KMS-11 (cell line): ENCODE measurements around the gene ARHGEF10L.

ENCODE experiments used
- H2AFZ ChIP-seq: fragments of 200-600 bp; sonication (generic); 2 replicates; pipeline ENCODE4 v1.6.1; 2016; ENCODE audit warnings: antibody characterized with exemption, mixed run types, low read depth
- H3K27ac ChIP-seq: fragments of 200-600 bp; sonication (generic); 2 replicates; pipeline ENCODE4 v1.6.1; 2016; ENCODE audit warnings: mild to moderate bottlenecking, mixed run types
- H3K27me3 ChIP-seq: fragments of 200-600 bp; sonication (generic); 2 replicates; pipeline ENCODE4 v1.6.1; 2017; ENCODE audit warnings: mild to moderate bottlenecking, low read depth, mixed run types, moderate library complexity; ENCODE audit not compliant: insufficient read depth
- H3K36me3 ChIP-seq: fragments of 200-600 bp; sonication (generic); 2 replicates; pipeline ENCODE4 v1.6.1; 2017; ENCODE audit warnings: mild to moderate bottlenecking, mixed run types; ENCODE audit not compliant: insufficient read depth
- H3K4me1 ChIP-seq: fragments of 200-600 bp; sonication (generic); 2 replicates; pipeline ENCODE4 v1.6.1; 2016; ENCODE audit warnings: mild to moderate bottlenecking, low read depth, mixed run types; ENCODE audit not compliant: poor library complexity, severe bottlenecking
- H3K4me2 ChIP-seq: fragments of 200-600 bp; sonication (generic); 2 replicates; pipeline ENCODE4 v1.7.0; 2016; ENCODE audit warnings: mild to moderate bottlenecking, mixed run types
- H3K4me3 ChIP-seq: fragments of 200-600 bp; sonication (generic); IDR thresholded peaks from 2 replicates; pipeline ENCODE4 v1.6.1; 2017; ENCODE audit warnings: low read depth, low read length, mixed read lengths; ENCODE audit not compliant: insufficient read depth
- H3K79me2 ChIP-seq: fragments of 200-600 bp; sonication (generic); 2 replicates; pipeline ENCODE4 v1.6.1; 2016; ENCODE audit warnings: low read depth, mixed run types; ENCODE audit not compliant: insufficient read depth
- H3K9ac ChIP-seq: fragments of 200-600 bp; sonication (generic); 2 replicates; pipeline ENCODE4 v1.6.1; 2016; ENCODE audit warnings: mild to moderate bottlenecking, mixed run types
- H4K20me1 ChIP-seq: fragments of 200-600 bp; sonication (generic); 2 replicates; pipeline ENCODE4 v1.6.1; 2016; ENCODE audit warnings: mild to moderate bottlenecking, mixed run types; ENCODE audit not compliant: insufficient read depth
- CTCF ChIP-seq: fragments of 200-600 bp; sonication (generic); conservative IDR thresholded peaks from 2 replicates; pipeline ENCODE4 v1.6.1; 2017; ENCODE audit warnings: low read depth, mild to moderate bottlenecking, antibody characterized with exemption, low read length, moderate library complexity, mixed read lengths

The ARHGEF10L gene

GRCh38 chr1:17735348-17735747, 195.8 kb downstream of the ARHGEF10L start:
- Histone ChIP-seq H3K4me3 (no peak overlapping the region), H3K4me1 (no peaks in the 10 kb centered on the region), H4K20me1 (no peaks in the 10 kb centered on the region), H3K9ac (no peak overlapping the region), H3K27me3 (peaks cover 13% of the 10 kb centered on the region; the same call in 1 of the 2 replicates), H3K79me2 (no peaks in the 10 kb centered on the region), H2AFZ (no peak overlapping the region), H3K36me3 (no peaks in the 10 kb centered on the region), H3K4me2 (no peak overlapping the region), H3K27ac (no peak overlapping the region)
- TF ChIP-seq CTCF = no peak

- H4K20me1 ChIP-seq = no peaks in the 10 kb centered on the region
- no peak overlapping the region for H2AFZ ChIP-seq
- H3K79me2 ChIP-seq = no peaks in the 10 kb centered on the region
- no peak overlapping the region for H3K4me3 ChIP-seq
- H3K4me2 ChIP-seq = no peak overlapping the region
- no peak overlapping the region for H3K27ac ChIP-seq
- no peaks in the 10 kb centered on the region for H3K4me1 ChIP-seq
- no peaks in the 10 kb centered on the region for H3K36me3 ChIP-seq
- no peak for TF ChIP-seq CTCF
- H3K9ac ChIP-seq = no peak overlapping the region
- peaks cover 10% of the 10 kb centered on the region; the same call in 1 of the 2 replicates for H3K27me3 ChIP-seq
Observed at GRCh38 chr1:17735793-17736192, 196.3 kb downstream of the ARHGEF10L start.

- TF ChIP-seq CTCF = no peak
- no peaks in the 10 kb centered on the region for H3K4me1 ChIP-seq
- H3K4me2 ChIP-seq = no peak overlapping the region
- no peak overlapping the region for H3K27ac ChIP-seq
- H3K27me3 ChIP-seq = peaks cover 10% of the 10 kb centered on the region; the same call in 1 of the 2 replicates
- H3K36me3 ChIP-seq = no peaks in the 10 kb centered on the region
- H2AFZ ChIP-seq = no peak overlapping the region
- H3K4me3 ChIP-seq = no peak overlapping the region
- no peaks in the 10 kb centered on the region for H4K20me1 ChIP-seq
- H3K79me2 ChIP-seq = no peaks in the 10 kb centered on the region
- H3K9ac ChIP-seq = no peak overlapping the region
Observed at GRCh38 chr1:17736625-17737024, 197.1 kb downstream of the ARHGEF10L start.

- Histone ChIP-seq H2AFZ (no peak overlapping the region), H4K20me1 (no peaks in the 10 kb centered on the region)
Observed at GRCh38 chr1:17739050-17739449, 199.6 kb downstream of the ARHGEF10L start.

More at GRCh38 chr1:17739050-17739449, 199.6 kb downstream of the ARHGEF10L start:
- H3K27me3 ChIP-seq = peaks cover 17% of the 10 kb centered on the region; the same call in 1 of the 2 replicates
- H3K27ac ChIP-seq = no peak overlapping the region
- H3K4me1 ChIP-seq = no peaks in the 10 kb centered on the region
- H3K79me2 ChIP-seq = no peaks in the 10 kb centered on the region
- no peak overlapping the region for H3K4me3 ChIP-seq
- H3K4me2 ChIP-seq = no peak overlapping the region
- no peak for TF ChIP-seq CTCF
- no peaks in the 10 kb centered on the region for H3K36me3 ChIP-seq
- H3K9ac ChIP-seq = no peak overlapping the region
